ENCODE measurements around the gene NR1D1.

DNA sequence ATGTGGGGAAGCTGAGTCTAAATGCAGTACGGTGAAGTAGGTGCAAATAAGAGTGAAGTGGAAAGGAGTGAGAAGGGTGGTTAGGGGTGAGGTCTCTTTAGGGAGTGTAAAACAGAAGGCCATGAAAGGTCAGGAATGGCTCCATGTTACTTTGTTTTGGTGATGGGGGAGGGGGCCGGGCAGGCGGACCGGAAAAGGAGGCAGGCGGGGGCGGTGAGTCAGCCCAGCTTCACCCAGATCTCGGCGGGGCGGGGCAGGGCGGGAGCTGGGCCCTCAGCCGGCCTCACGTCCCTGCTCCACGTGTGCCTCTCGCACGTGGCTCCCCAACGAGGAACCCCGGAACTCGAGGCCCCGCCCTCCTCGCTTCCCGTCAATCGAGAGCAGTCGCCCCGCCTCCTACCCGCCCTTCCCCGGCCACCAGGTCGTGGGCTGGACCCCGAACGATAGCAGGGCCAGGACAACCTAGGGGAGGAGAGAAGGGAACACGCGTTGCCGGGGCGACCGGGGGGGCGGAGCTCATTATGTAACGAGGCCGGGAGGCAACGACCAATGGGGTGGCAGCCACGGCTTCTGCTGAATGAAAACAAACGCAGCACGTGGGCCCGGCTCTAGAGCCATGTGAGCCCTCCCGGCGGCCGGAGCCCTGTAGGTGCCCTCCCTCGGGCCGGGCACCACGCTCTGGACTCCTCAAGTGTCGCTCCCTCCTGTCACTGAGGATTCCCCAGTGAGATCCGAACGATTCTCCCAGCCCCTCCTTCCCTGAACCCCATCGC lies 1.4 kb downstream of the NR1D1 start:
- TF ChIP-seq MAX (IDR thresholded peaks at IDR 0.05) (peak; percentile 99), POLR2AphosphoS5 (IDR thresholded peaks at IDR 0.05; ENCODE audit: low read depth, low read length) (peak; percentile 79), SIN3A (IDR thresholded peaks at IDR 0.05; ENCODE audit: low read depth) (peak; percentile 93), RAD21 (IDR thresholded peaks at IDR 0.05; ENCODE audit: low read depth) (no peak), EZH2 (IDR thresholded peaks at IDR 0.05) (no peak), REST (IDR thresholded peaks at IDR 0.05; ENCODE audit: low read depth) (no peak), POLR2A (IDR thresholded peaks at IDR 0.05; ENCODE audit: borderline replicate concordance, extremely low read depth, insufficient read depth, insufficient read length) (no peak), CEBPB (IDR thresholded peaks at IDR 0.05; ENCODE audit: low read depth) (no peak), FOSL1 (IDR thresholded peaks at IDR 0.05; ENCODE audit: low read depth) (no peak; the same call in 1 of the 2 replicates), ZNF274 (IDR thresholded peaks at IDR 0.05; ENCODE audit: low read depth, low read length) (no peak)
- TF ChIP-seq, protein P1, sequence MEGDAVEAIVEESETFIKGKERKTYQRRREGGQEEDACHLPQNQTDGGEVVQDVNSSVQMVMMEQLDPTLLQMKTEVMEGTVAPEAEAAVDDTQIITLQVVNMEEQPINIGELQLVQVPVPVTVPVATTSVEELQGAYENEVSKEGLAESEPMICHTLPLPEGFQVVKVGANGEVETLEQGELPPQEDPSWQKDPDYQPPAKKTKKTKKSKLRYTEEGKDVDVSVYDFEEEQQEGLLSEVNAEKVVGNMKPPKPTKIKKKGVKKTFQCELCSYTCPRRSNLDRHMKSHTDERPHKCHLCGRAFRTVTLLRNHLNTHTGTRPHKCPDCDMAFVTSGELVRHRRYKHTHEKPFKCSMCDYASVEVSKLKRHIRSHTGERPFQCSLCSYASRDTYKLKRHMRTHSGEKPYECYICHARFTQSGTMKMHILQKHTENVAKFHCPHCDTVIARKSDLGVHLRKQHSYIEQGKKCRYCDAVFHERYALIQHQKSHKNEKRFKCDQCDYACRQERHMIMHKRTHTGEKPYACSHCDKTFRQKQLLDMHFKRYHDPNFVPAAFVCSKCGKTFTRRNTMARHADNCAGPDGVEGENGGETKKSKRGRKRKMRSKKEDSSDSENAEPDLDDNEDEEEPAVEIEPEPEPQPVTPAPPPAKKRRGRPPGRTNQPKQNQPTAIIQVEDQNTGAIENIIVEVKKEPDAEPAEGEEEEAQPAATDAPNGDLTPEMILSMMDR (IDR thresholded peaks at IDR 0.05 in 2 of 3, conservative IDR thresholded peaks at IDR 0.05 in 1 of 3; ENCODE audit: borderline replicate concordance in 1 of 3, insufficient read depth in 1 of 3, low read depth in 2 of 3, low read length in 2 of 3): no peak
